DND-41 (cell line): Measurements from ENCODE around the gene GLUD1.

ENCODE experiments used
- CTCF ChIP-seq: IDR thresholded peaks from 2 replicates; pipeline ENCODE4 v1.5.1; 2012; ENCODE audit warnings: borderline replicate concordance, low read length, moderate library complexity, mild to moderate bottlenecking; ENCODE audit not compliant: poor library complexity, severe bottlenecking; ENCODE audit errors: extremely low read depth
- EZH2 ChIP-seq: IDR thresholded peaks from 3 replicates; pipeline ENCODE4 v1.6.1; 2012; ENCODE audit warnings: borderline replicate concordance, low read depth, mild to moderate bottlenecking, moderate library complexity, low read length, inconsistent platforms; ENCODE audit not compliant: severe bottlenecking

GRCh38 chr10:87054373-87055295 lies 40.0 kb downstream of the GLUD1 start:
- TF ChIP-seq EZH2 (no peak), CTCF (no peak)
